ENCODE data around the gene VSTM2L. TPM values are rescaled to one million over a fixed set of nuclear protein-coding genes. Genes with fewer than 3 reads are reported as not detected.
A peak's percentile ranks its signal among the peaks of the same experiment; 100 is the strongest.

Gene VSTM2L
- total RNA-seq, 1 donor from 2014 or later: 0.46 TPM

GRCh38 chr20:37896932-37897548, 5.9 kb upstream of the VSTM2L start:
- no peak for DNase-seq (ENCODE audit: low read depth)
- no peak overlapping the region for H3K4me3 ChIP-seq (ENCODE audit: low read depth, low read length)
- H3K36me3 ChIP-seq (ENCODE audit: control insufficient read depth, insufficient read depth, low read length): no peaks in the 10 kb centered on the region
- TF ChIP-seq CTCF (IDR thresholded peaks at IDR 0.05; ENCODE audit: insufficient read depth, low read length, poor library complexity, severe bottlenecking): peak; percentile 20
- H3K27me3 ChIP-seq (ENCODE audit: control insufficient read depth, insufficient read depth, low read length): peaks cover 24% of the 10 kb centered on the region

GRCh38 chr20:37898233-37899104, 4.5 kb upstream of the VSTM2L start:
- no peak for TF ChIP-seq CTCF (IDR thresholded peaks at IDR 0.05; ENCODE audit: insufficient read depth, low read length, poor library complexity, severe bottlenecking)

GRCh38 chr20:37899105-37900045, 3.6 kb upstream of the VSTM2L start:
- no peak for TF ChIP-seq CTCF (IDR thresholded peaks at IDR 0.05; ENCODE audit: insufficient read depth, low read length, poor library complexity, severe bottlenecking)
- peaks cover 46% of the 10 kb centered on the region for H3K27me3 ChIP-seq (ENCODE audit: control insufficient read depth, insufficient read depth, low read length)
- no peak overlapping the region for H3K4me3 ChIP-seq (ENCODE audit: low read depth, low read length)
- no peak for DNase-seq (ENCODE audit: low read depth)
- no peaks in the 10 kb centered on the region for H3K36me3 ChIP-seq (ENCODE audit: control insufficient read depth, insufficient read depth, low read length)

More at GRCh38 chr20:37898233-37899104, 4.5 kb upstream of the VSTM2L start:
- Histone ChIP-seq H3K27me3 (ENCODE audit: control insufficient read depth, insufficient read depth, low read length) (peaks cover 36% of the 10 kb centered on the region), H3K4me3 (ENCODE audit: low read depth, low read length) (no peak overlapping the region), H3K36me3 (ENCODE audit: control insufficient read depth, insufficient read depth, low read length) (no peaks in the 10 kb centered on the region)
- no peak for DNase-seq (ENCODE audit: low read depth)

GRCh38 chr20:37901240-37901639, 1.7 kb upstream of the VSTM2L start:
- Histone ChIP-seq H3K36me3 (ENCODE audit: control insufficient read depth, insufficient read depth, low read length) (no peaks in the 10 kb centered on the region), H3K4me3 (ENCODE audit: low read depth, low read length) (no peak overlapping the region), H3K27me3 (ENCODE audit: control insufficient read depth, insufficient read depth, low read length) (peaks cover 56% of the 10 kb centered on the region)
- TF ChIP-seq CTCF (IDR thresholded peaks at IDR 0.05; ENCODE audit: insufficient read depth, low read length, poor library complexity, severe bottlenecking): no peak
- no peak for DNase-seq (ENCODE audit: low read depth)

- no peak overlapping the region for H3K4me3 ChIP-seq (ENCODE audit: low read depth, low read length)
- no peaks in the 10 kb centered on the region for H3K36me3 ChIP-seq (ENCODE audit: control insufficient read depth, insufficient read depth, low read length)
- H3K27me3 ChIP-seq (ENCODE audit: control insufficient read depth, insufficient read depth, low read length): peaks cover 60% of the 10 kb centered on the region
- TF ChIP-seq CTCF (IDR thresholded peaks at IDR 0.05; ENCODE audit: insufficient read depth, low read length, poor library complexity, severe bottlenecking): peak; percentile 42
- DNase-seq (ENCODE audit: low read depth): no peak
Measured at GRCh38 chr20:37901654-37902503, 1.0 kb upstream of the VSTM2L start.
